GM23338 (cell line): ENCODE data around the gene POLD4. TPM values are rescaled to one million over a fixed set of nuclear protein-coding genes. Genes with fewer than 3 reads are reported as not detected.

Source experiments
- EZH2 ChIP-seq: fragments of 200-600 bp; sonication (generic); IDR thresholded peaks from one replicate; pipeline ENCODE4 v1.8.0; 2017; ENCODE audit warnings: antibody characterized with exemption, mild to moderate bottlenecking, low read depth; ENCODE audit not compliant: unreplicated experiment
- NANOG ChIP-seq: IDR thresholded peaks from 2 replicates; pipeline ENCODE4 v1.6.1; 2016; ENCODE audit warnings: antibody characterized with exemption, borderline replicate concordance
- POLR2AphosphoS5 ChIP-seq: IDR thresholded peaks from 2 replicates; pipeline ENCODE4 v1.6.1; 2016; ENCODE audit warnings: antibody characterized with exemption, low read depth
- polyA plus RNA-seq: library from polyadenylated mRNA; unstranded; fragments of >200 nt; fragmentation: Nextera tagmentation; extraction: Ambion mirVana; gene quantifications from 2 replicates; pipeline ENCODE4 v1.2.1, GENCODE V29; 2016
- total RNA-seq: library from RNA; depleted of rRNA; stranded (reverse); fragments of >200 nt; shearing (Covaris generic); gene quantifications from 2 replicates; pipeline ENCODE4 v1.2.3, GENCODE V29; 2014
- TF ChIP-seq, protein P1 (sequence below): fragments of 250-450 bp; sonication (Bioruptor Pico); IDR thresholded peaks from 2 replicates; pipeline ENCODE4 v1.5.0; 2020; ENCODE audit warnings: mild to moderate bottlenecking, moderate library complexity
- TF ChIP-seq, protein P2 (sequence below): IDR thresholded peaks from one replicate; pipeline ENCODE4 v1.6.1; 2018; ENCODE audit warnings: antibody characterized with exemption; ENCODE audit not compliant: unreplicated experiment
- TF ChIP-seq, protein P3 (sequence below): IDR thresholded peaks from 2 replicates; pipeline ENCODE4 v1.6.1; 2016; ENCODE audit warnings: antibody characterized with exemption
- TF ChIP-seq, protein P4 (sequence below), 2 experiments: fragments of 200-600 bp in 1 of 2; sonication (generic) in 1 of 2; conservative IDR thresholded peaks; 2 replicates each; pipeline versions ENCODE4 v1.5.1 to v1.6.1; 2016 to 2017; ENCODE audit warnings: antibody characterized with exemption in 2 of 2, low read depth in 2 of 2, mild to moderate bottlenecking in 2 of 2, moderate library complexity in 1 of 2

Gene POLD4
- total and polyA plus RNA-seq, 2 experiments from 2014 or later, result 16.2 to 23.0 TPM

DNA sequence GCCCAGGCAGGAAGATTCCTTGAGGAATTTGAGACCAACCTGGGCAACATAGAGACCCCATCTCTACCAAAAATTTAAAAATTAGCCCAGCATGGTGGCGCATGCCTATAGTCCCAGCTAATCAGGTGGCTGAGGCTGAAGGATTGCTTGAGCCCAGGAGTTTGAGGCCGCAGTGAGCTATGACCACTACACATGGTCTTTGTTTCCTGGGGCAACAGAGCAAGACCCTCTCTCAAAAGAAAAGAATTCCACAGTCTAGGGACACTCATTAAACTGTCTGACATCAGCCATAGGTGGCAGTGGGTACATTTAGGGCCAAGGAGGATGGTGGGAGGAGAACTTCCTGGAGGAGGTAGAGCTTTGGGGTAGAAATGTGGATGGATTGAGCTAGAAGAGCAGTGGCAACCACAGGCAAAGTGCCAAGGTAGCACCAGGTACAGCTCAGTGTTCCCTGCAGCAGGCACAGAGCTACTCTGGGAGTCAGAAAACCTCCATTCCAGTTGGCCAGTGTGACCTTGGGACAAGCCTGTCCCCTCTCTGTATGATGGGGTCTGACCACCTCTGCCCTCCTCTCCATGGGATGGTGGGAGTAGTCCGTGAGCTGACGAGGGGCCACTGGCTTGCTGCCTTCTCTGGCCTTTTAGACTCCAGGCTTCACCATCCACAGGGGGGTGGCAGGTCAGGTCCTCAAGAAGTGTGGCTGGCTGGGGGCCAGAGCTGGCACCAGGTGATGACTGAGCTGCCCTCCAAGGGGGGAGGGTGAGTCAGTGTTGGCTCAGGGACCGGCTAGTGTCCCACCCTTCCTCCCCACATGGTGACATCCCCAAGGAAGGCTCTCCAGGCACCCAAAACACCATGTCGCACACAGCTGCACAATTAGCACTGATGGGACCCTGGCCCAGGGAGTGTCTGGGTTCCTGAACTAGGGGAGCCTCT, 23.8 kb upstream of the POLD4 start (continued):
- TF ChIP-seq, protein P1, sequence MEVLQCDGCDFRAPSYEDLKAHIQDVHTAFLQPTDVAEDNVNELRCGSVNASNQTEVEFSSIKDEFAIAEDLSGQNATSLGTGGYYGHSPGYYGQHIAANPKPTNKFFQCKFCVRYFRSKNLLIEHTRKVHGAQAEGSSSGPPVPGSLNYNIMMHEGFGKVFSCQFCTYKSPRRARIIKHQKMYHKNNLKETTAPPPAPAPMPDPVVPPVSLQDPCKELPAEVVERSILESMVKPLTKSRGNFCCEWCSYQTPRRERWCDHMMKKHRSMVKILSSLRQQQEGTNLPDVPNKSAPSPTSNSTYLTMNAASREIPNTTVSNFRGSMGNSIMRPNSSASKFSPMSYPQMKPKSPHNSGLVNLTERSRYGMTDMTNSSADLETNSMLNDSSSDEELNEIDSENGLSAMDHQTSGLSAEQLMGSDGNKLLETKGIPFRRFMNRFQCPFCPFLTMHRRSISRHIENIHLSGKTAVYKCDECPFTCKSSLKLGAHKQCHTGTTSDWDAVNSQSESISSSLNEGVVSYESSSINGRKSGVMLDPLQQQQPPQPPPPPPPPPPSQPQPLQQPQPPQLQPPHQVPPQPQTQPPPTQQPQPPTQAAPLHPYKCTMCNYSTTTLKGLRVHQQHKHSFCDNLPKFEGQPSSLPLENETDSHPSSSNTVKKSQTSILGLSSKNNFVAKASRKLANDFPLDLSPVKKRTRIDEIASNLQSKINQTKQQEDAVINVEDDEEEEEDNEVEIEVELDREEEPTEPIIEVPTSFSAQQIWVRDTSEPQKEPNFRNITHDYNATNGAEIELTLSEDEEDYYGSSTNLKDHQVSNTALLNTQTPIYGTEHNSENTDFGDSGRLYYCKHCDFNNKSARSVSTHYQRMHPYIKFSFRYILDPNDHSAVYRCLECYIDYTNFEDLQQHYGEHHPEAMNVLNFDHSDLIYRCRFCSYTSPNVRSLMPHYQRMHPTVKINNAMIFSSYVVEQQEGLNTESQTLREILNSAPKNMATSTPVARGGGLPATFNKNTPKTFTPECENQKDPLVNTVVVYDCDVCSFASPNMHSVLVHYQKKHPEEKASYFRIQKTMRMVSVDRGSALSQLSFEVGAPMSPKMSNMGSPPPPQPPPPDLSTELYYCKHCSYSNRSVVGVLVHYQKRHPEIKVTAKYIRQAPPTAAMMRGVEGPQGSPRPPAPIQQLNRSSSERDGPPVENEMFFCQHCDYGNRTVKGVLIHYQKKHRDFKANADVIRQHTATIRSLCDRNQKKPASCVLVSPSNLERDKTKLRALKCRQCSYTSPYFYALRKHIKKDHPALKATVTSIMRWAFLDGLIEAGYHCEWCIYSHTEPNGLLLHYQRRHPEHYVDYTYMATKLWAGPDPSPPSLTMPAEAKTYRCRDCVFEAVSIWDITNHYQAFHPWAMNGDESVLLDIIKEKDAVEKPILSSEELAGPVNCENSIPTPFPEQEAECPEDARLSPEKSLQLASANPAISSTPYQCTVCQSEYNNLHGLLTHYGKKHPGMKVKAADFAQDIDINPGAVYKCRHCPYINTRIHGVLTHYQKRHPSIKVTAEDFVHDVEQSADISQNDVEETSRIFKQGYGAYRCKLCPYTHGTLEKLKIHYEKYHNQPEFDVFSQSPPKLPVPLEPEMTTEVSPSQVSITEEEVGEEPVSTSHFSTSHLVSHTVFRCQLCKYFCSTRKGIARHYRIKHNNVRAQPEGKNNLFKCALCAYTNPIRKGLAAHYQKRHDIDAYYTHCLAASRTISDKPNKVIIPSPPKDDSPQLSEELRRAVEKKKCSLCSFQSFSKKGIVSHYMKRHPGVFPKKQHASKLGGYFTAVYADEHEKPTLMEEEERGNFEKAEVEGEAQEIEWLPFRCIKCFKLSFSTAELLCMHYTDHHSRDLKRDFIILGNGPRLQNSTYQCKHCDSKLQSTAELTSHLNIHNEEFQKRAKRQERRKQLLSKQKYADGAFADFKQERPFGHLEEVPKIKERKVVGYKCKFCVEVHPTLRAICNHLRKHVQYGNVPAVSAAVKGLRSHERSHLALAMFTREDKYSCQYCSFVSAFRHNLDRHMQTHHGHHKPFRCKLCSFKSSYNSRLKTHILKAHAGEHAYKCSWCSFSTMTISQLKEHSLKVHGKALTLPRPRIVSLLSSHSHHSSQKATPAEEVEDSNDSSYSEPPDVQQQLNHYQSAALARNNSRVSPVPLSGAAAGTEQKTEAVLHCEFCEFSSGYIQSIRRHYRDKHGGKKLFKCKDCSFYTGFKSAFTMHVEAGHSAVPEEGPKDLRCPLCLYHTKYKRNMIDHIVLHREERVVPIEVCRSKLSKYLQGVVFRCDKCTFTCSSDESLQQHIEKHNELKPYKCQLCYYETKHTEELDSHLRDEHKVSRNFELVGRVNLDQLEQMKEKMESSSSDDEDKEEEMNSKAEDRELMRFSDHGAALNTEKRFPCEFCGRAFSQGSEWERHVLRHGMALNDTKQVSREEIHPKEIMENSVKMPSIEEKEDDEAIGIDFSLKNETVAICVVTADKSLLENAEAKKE (CRISPR knock-in tag), result no peak
- no peak for TF ChIP-seq POLR2AphosphoS5
- no peak for TF ChIP-seq EZH2
- TF ChIP-seq, protein P2, sequence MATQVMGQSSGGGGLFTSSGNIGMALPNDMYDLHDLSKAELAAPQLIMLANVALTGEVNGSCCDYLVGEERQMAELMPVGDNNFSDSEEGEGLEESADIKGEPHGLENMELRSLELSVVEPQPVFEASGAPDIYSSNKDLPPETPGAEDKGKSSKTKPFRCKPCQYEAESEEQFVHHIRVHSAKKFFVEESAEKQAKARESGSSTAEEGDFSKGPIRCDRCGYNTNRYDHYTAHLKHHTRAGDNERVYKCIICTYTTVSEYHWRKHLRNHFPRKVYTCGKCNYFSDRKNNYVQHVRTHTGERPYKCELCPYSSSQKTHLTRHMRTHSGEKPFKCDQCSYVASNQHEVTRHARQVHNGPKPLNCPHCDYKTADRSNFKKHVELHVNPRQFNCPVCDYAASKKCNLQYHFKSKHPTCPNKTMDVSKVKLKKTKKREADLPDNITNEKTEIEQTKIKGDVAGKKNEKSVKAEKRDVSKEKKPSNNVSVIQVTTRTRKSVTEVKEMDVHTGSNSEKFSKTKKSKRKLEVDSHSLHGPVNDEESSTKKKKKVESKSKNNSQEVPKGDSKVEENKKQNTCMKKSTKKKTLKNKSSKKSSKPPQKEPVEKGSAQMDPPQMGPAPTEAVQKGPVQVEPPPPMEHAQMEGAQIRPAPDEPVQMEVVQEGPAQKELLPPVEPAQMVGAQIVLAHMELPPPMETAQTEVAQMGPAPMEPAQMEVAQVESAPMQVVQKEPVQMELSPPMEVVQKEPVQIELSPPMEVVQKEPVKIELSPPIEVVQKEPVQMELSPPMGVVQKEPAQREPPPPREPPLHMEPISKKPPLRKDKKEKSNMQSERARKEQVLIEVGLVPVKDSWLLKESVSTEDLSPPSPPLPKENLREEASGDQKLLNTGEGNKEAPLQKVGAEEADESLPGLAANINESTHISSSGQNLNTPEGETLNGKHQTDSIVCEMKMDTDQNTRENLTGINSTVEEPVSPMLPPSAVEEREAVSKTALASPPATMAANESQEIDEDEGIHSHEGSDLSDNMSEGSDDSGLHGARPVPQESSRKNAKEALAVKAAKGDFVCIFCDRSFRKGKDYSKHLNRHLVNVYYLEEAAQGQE, result no peak
- TF ChIP-seq, protein P3, sequence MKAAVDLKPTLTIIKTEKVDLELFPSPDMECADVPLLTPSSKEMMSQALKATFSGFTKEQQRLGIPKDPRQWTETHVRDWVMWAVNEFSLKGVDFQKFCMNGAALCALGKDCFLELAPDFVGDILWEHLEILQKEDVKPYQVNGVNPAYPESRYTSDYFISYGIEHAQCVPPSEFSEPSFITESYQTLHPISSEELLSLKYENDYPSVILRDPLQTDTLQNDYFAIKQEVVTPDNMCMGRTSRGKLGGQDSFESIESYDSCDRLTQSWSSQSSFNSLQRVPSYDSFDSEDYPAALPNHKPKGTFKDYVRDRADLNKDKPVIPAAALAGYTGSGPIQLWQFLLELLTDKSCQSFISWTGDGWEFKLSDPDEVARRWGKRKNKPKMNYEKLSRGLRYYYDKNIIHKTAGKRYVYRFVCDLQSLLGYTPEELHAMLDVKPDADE, result no peak
- TF ChIP-seq, protein P4, sequence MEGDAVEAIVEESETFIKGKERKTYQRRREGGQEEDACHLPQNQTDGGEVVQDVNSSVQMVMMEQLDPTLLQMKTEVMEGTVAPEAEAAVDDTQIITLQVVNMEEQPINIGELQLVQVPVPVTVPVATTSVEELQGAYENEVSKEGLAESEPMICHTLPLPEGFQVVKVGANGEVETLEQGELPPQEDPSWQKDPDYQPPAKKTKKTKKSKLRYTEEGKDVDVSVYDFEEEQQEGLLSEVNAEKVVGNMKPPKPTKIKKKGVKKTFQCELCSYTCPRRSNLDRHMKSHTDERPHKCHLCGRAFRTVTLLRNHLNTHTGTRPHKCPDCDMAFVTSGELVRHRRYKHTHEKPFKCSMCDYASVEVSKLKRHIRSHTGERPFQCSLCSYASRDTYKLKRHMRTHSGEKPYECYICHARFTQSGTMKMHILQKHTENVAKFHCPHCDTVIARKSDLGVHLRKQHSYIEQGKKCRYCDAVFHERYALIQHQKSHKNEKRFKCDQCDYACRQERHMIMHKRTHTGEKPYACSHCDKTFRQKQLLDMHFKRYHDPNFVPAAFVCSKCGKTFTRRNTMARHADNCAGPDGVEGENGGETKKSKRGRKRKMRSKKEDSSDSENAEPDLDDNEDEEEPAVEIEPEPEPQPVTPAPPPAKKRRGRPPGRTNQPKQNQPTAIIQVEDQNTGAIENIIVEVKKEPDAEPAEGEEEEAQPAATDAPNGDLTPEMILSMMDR (conservative IDR thresholded peaks at IDR 0.05; ENCODE audit: low read depth in 2 of 2), result no peak
- no peak for TF ChIP-seq NANOG
